ENCODE data around the gene OR1A1. TPM values are rescaled to one million over a fixed set of nuclear protein-coding genes. Genes with fewer than 3 reads are reported as not detected.
"Not testable (repeated sequence)": the region's sequence is repeated elsewhere in the genome, so short reads cannot be mapped to it uniquely, and the experiment has no call there.

The OR1A1 gene
- total RNA-seq, 1 experiment from 2014 or later: not detected

- H3K23me2 ChIP-seq (ENCODE audit: insufficient read length, low read depth, low read length, poor library complexity, severe bottlenecking); H2AFZ ChIP-seq (ENCODE audit: low read length); H2BK15ac ChIP-seq (ENCODE audit: low read depth, low read length); H2BK12ac ChIP-seq (ENCODE audit: insufficient read length, low read depth, low read length); H2BK120ac ChIP-seq (ENCODE audit: low read depth, low read length, poor library complexity, severe bottlenecking); H3K9ac ChIP-seq (ENCODE audit: extremely low read depth, insufficient read length, low read length); H3K14ac ChIP-seq (ENCODE audit: insufficient read depth, low read length); H3K27me3 ChIP-seq (ENCODE audit: insufficient read depth, low read length); H3K4me1 ChIP-seq (ENCODE audit: insufficient read depth, low read length); H3K4ac ChIP-seq (ENCODE audit: low read depth, low read length); H3K79me2 ChIP-seq (ENCODE audit: insufficient read depth, low read length); H4K8ac ChIP-seq (replicated peaks; ENCODE audit: insufficient read length, low read depth, low read length); H3K27ac ChIP-seq (ENCODE audit: insufficient read length, low read depth, low read length); H3K79me1 ChIP-seq (ENCODE audit: insufficient read depth, low read depth, low read length, poor library complexity, severe bottlenecking); H2AK5ac ChIP-seq (ENCODE audit: insufficient read length, low read length); H3K27me3 Mint-ChIP-seq (ENCODE audit: low read depth); H3K9me3 ChIP-seq (ENCODE audit: control insufficient read depth, low read depth, low read length); H3K27ac Mint-ChIP-seq; DNase-seq; H4K20me1 ChIP-seq (ENCODE audit: control insufficient read depth, insufficient read depth, insufficient read length); H4K5ac ChIP-seq (ENCODE audit: insufficient read length, low read depth, low read length); H3K23ac ChIP-seq (ENCODE audit: insufficient read length, low read depth, low read length); H4K91ac ChIP-seq (ENCODE audit: insufficient read length, low read depth, low read length); H3K56ac ChIP-seq (ENCODE audit: insufficient read length, low read depth, low read length); H2BK20ac ChIP-seq (ENCODE audit: low read depth, low read length, poor library complexity, severe bottlenecking); H3K4me1 Mint-ChIP-seq; H3K4me2 ChIP-seq (ENCODE audit: insufficient read depth, insufficient read length, low read length); H3K18ac ChIP-seq (ENCODE audit: insufficient read length, low read depth, low read length); H3K4me3 Mint-ChIP-seq; H3T11ph ChIP-seq (ENCODE audit: low read length); H2BK5ac ChIP-seq (ENCODE audit: insufficient read length, low read length); H3K36me3 Mint-ChIP-seq (ENCODE audit: insufficient read depth in 1 of 3, low read depth in 3 of 3): not testable (repeated sequence)
- peaks cover 9 to 42% of the 10 kb centered on the region in 2 experiments for H3K9me3 Mint-ChIP-seq
- WGBS (ENCODE audit: extremely low coverage, insufficient read length, low lambda C conversion rate): no CpG with 5 or more reads among the region's 8 CpGs
Measured at GRCh38 chr17:3232300-3232699, 24.8 kb downstream of the OR1A1 start.

- H3K27me3 Mint-ChIP-seq (ENCODE audit: low read depth); H2BK120ac ChIP-seq (ENCODE audit: low read depth, low read length, poor library complexity, severe bottlenecking); H3K14ac ChIP-seq (ENCODE audit: insufficient read depth, low read length); H2AFZ ChIP-seq (ENCODE audit: low read length); H3K4me3 Mint-ChIP-seq; H3K36me3 Mint-ChIP-seq (ENCODE audit: insufficient read depth in 1 of 3, low read depth in 3 of 3); H2BK12ac ChIP-seq (ENCODE audit: insufficient read length, low read depth, low read length); H3T11ph ChIP-seq (ENCODE audit: low read length); H3K23me2 ChIP-seq (ENCODE audit: insufficient read length, low read depth, low read length, poor library complexity, severe bottlenecking); H4K8ac ChIP-seq (replicated peaks; ENCODE audit: insufficient read length, low read depth, low read length); H2BK15ac ChIP-seq (ENCODE audit: low read depth, low read length); H3K18ac ChIP-seq (ENCODE audit: insufficient read length, low read depth, low read length); H3K79me1 ChIP-seq (ENCODE audit: insufficient read depth, low read depth, low read length, poor library complexity, severe bottlenecking); H3K56ac ChIP-seq (ENCODE audit: insufficient read length, low read depth, low read length); H4K91ac ChIP-seq (ENCODE audit: insufficient read length, low read depth, low read length); H3K79me2 ChIP-seq (ENCODE audit: insufficient read depth, low read length); H3K4me2 ChIP-seq (ENCODE audit: insufficient read depth, insufficient read length, low read length); H2BK20ac ChIP-seq (ENCODE audit: low read depth, low read length, poor library complexity, severe bottlenecking); H3K23ac ChIP-seq (ENCODE audit: insufficient read length, low read depth, low read length); H2AK5ac ChIP-seq (ENCODE audit: insufficient read length, low read length); H3K4me1 Mint-ChIP-seq; H3K27me3 ChIP-seq (ENCODE audit: insufficient read depth, low read length); H3K27ac Mint-ChIP-seq; H3K4ac ChIP-seq (ENCODE audit: low read depth, low read length); DNase-seq; H4K20me1 ChIP-seq (ENCODE audit: control insufficient read depth, insufficient read depth, insufficient read length); H3K9me3 ChIP-seq (ENCODE audit: control insufficient read depth, low read depth, low read length); H2BK5ac ChIP-seq (ENCODE audit: insufficient read length, low read length); H4K5ac ChIP-seq (ENCODE audit: insufficient read length, low read depth, low read length); H3K4me1 ChIP-seq (ENCODE audit: insufficient read depth, low read length); H3K27ac ChIP-seq (ENCODE audit: insufficient read length, low read depth, low read length); H3K9ac ChIP-seq (ENCODE audit: extremely low read depth, insufficient read length, low read length): not testable (repeated sequence)
- peaks cover 4 to 21% of the 10 kb centered on the region in 2 experiments; a peak in 3 of 5 replicates for H3K9me3 Mint-ChIP-seq
- no CpG with 5 or more reads among the region's 2 CpGs for WGBS (ENCODE audit: extremely low coverage, insufficient read length, low lambda C conversion rate)
Measured at GRCh38 chr17:3238685-3239084, 31.2 kb downstream of the OR1A1 start.
